ENCODE data around the gene ACSL3.

Gene ACSL3

GRCh38 chr2:222897898-222898297 is 37.1 kb downstream of the ACSL3 start:
- peaks cover 32% of the 10 kb centered on the region for H4K20me1 ChIP-seq (ENCODE audit: insufficient read depth, low read length, poor library complexity, severe bottlenecking)
- no peaks in the 10 kb centered on the region for H3K9me3 ChIP-seq (ENCODE audit: insufficient read depth, low read depth, low read length)
- H3K4me1 ChIP-seq (ENCODE audit: insufficient read depth, low read length, poor library complexity, severe bottlenecking), result no peaks in the 10 kb centered on the region
- no peak overlapping the region for H2AFZ ChIP-seq (ENCODE audit: low read length)
- peaks cover 10% of the 10 kb centered on the region; the same call in 1 of the 2 replicates for H3K36me3 ChIP-seq (ENCODE audit: insufficient read depth, low read length)
- H3K27me3 ChIP-seq (ENCODE audit: insufficient read depth, low read length, poor library complexity, severe bottlenecking), result no peaks in the 10 kb centered on the region
- H3K4me3 ChIP-seq (ENCODE audit: low read length, poor library complexity, severe bottlenecking), result no peak overlapping the region
- no peak overlapping the region for H3K9ac ChIP-seq (ENCODE audit: low read depth, low read length, poor library complexity, severe bottlenecking)
- H3K9me2 ChIP-seq (replicated peaks; ENCODE audit: low read depth, low read length), result no peaks in the 10 kb centered on the region
- peaks cover 55% of the 10 kb centered on the region for H3K79me2 ChIP-seq (ENCODE audit: insufficient read depth, low read length)
- H3K4me2 ChIP-seq (ENCODE audit: low read depth, low read length, poor library complexity, severe bottlenecking), result no peak overlapping the region
- no peaks in the 10 kb centered on the region for H3F3A ChIP-seq (ENCODE audit: low read depth)
- TF ChIP-seq EZH2phosphoT487 (IDR thresholded peaks at IDR 0.05; ENCODE audit: borderline replicate concordance), result no peak
- no peak for TF ChIP-seq CTCF (conservative IDR thresholded peaks at IDR 0.05; ENCODE audit: low read length)

GRCh38 chr2:222899413-222900181 is 38.8 kb downstream of the ACSL3 start:
- H3K9me3 ChIP-seq (ENCODE audit: insufficient read depth, low read depth, low read length), result no peaks in the 10 kb centered on the region
- peaks cover 11% of the 10 kb centered on the region; the same call in 1 of the 2 replicates for H3K36me3 ChIP-seq (ENCODE audit: insufficient read depth, low read length)
- no peaks in the 10 kb centered on the region for H3K4me1 ChIP-seq (ENCODE audit: insufficient read depth, low read length, poor library complexity, severe bottlenecking)
- H3K4me2 ChIP-seq (ENCODE audit: low read depth, low read length, poor library complexity, severe bottlenecking), result no peak overlapping the region
- no peaks in the 10 kb centered on the region for H3K27me3 ChIP-seq (ENCODE audit: insufficient read depth, low read length, poor library complexity, severe bottlenecking)
- peaks cover 42% of the 10 kb centered on the region for H3K79me2 ChIP-seq (ENCODE audit: insufficient read depth, low read length)
- H3K4me3 ChIP-seq (ENCODE audit: low read length, poor library complexity, severe bottlenecking), result no peak overlapping the region
- H3K9ac ChIP-seq (ENCODE audit: low read depth, low read length, poor library complexity, severe bottlenecking), result no peak overlapping the region
- H3F3A ChIP-seq (ENCODE audit: low read depth), result no peaks in the 10 kb centered on the region
- peaks cover 28% of the 10 kb centered on the region for H4K20me1 ChIP-seq (ENCODE audit: insufficient read depth, low read length, poor library complexity, severe bottlenecking)
- H2AFZ ChIP-seq (ENCODE audit: low read length), result no peak overlapping the region
- H3K9me2 ChIP-seq (replicated peaks; ENCODE audit: low read depth, low read length), result no peaks in the 10 kb centered on the region
- no peak for TF ChIP-seq EZH2phosphoT487 (IDR thresholded peaks at IDR 0.05; ENCODE audit: borderline replicate concordance)

- Histone ChIP-seq H3K9me2 (replicated peaks; ENCODE audit: low read depth, low read length) (no peaks in the 10 kb centered on the region), H3K27me3 (ENCODE audit: insufficient read depth, low read length, poor library complexity, severe bottlenecking) (no peaks in the 10 kb centered on the region), H3K4me2 (ENCODE audit: low read depth, low read length, poor library complexity, severe bottlenecking) (no peak overlapping the region), H3K79me2 (ENCODE audit: insufficient read depth, low read length) (peaks cover 43% of the 10 kb centered on the region), H3K9me3 (ENCODE audit: insufficient read depth, low read depth, low read length) (no peaks in the 10 kb centered on the region), H4K20me1 (ENCODE audit: insufficient read depth, low read length, poor library complexity, severe bottlenecking) (peaks cover 24% of the 10 kb centered on the region), H3K4me1 (ENCODE audit: insufficient read depth, low read length, poor library complexity, severe bottlenecking) (no peaks in the 10 kb centered on the region), H2AFZ (ENCODE audit: low read length) (no peak overlapping the region), H3K36me3 (ENCODE audit: insufficient read depth, low read length) (peaks cover 13% of the 10 kb centered on the region; the same call in 1 of the 2 replicates), H3K9ac (ENCODE audit: low read depth, low read length, poor library complexity, severe bottlenecking) (no peak overlapping the region), H3K4me3 (ENCODE audit: low read length, poor library complexity, severe bottlenecking) (no peak overlapping the region), H3F3A (ENCODE audit: low read depth) (no peaks in the 10 kb centered on the region)
- TF ChIP-seq EZH2phosphoT487 (IDR thresholded peaks at IDR 0.05; ENCODE audit: borderline replicate concordance), result no peak
- TF ChIP-seq CTCF (conservative IDR thresholded peaks at IDR 0.05; ENCODE audit: low read length), result no peak
Observed at GRCh38 chr2:222900354-222900753, 39.5 kb downstream of the ACSL3 start.

Measured in Loucy (cell line).